Testis (tissue), 3 donors: ENCODE results near the gene SRBD1. TPM values are rescaled to one million over a fixed set of nuclear protein-coding genes. Genes with fewer than 3 reads are reported as not detected.

ENCODE experiments used
- DNase-seq: peaks from one replicate; pipeline ENCODE4 v3.0.0-alpha.2; 2019
- H3K27ac ChIP-seq, 2 donors: fragments of 200-600 bp; sonication (generic); one replicate each; pipeline ENCODE4 v1.5.1; 2019
- H3K27me3 ChIP-seq: fragments of 200-600 bp; sonication (generic); one replicate; pipeline ENCODE4 v1.5.1; 2019
- H3K36me3 ChIP-seq: fragments of 200-600 bp; sonication (generic); one replicate; pipeline ENCODE4 v1.5.1; 2017; ENCODE audit warnings: low read depth; ENCODE audit errors: missing control alignments
- H3K4me1 ChIP-seq: fragments of 200-600 bp; sonication (generic); one replicate; pipeline ENCODE4 v1.5.1; 2019
- H3K4me3 ChIP-seq, 2 donors: fragments of 200-600 bp; sonication (generic); one replicate each; pipeline ENCODE4 v1.5.1; 2017 to 2019
- H3K9me3 ChIP-seq: fragments of 200-600 bp; sonication (generic); one replicate; pipeline ENCODE4 v1.5.1; 2017
- POLR2A ChIP-seq: fragments of 450-650 bp; IDR thresholded peaks from one replicate; pipeline ENCODE4 v1.6.1; 2017; ENCODE audit warnings: antibody characterized with exemption, mild to moderate bottlenecking, moderate library complexity
- WGBS, 2 donors: methylation state at CpG; one replicate each; pipeline ENCODE4 v1.1.5; 2018; 5-methylcytosine and 5-hydroxymethylcytosine counted together
- intact Hi-C: fragments of 100-400 bp; cut with DNase I; formaldehyde crosslinking; loops from one replicate; pipeline ENCODE4 v1.15.1; 2023; ENCODE audit warnings: low total_unique reads
- polyA plus RNA-seq: library from polyadenylated mRNA; stranded (reverse); fragments of 350-450 nt; fragmentation: Illumina TruSeq; extraction: RNeasy Lipid Tissue Mini Kit (QIAGEN cat#74804); gene quantifications from one replicate; pipeline ENCODE4 v1.2.3, GENCODE V29; 2014; ENCODE audit warnings: low read depth, low replicate concordance; ENCODE audit not compliant: insufficient read depth
- total RNA-seq, 2 donors: library from RNA; depleted of rRNA; stranded (reverse); fragments of >200 nt; gene quantifications; one replicate each; pipeline ENCODE4 v1.2.3, GENCODE V29; 2016
- TF ChIP-seq, protein P1 (sequence below), 3 experiments: fragments of 450-650 bp in 2 of 3; fragments of 200-600 bp in 1 of 3; sonication (generic) in 1 of 3; IDR thresholded peaks; one replicate each; pipeline ENCODE4 v1.5.1; 2016 to 2019; ENCODE audit warnings: antibody characterized with exemption in 3 of 3, mild to moderate bottlenecking in 2 of 3, moderate library complexity in 1 of 3

The SRBD1 gene
- total and polyA plus RNA-seq, 3 donors from 2014 or later = 9.0 to 29.7 (median 27.8) TPM

DNA sequence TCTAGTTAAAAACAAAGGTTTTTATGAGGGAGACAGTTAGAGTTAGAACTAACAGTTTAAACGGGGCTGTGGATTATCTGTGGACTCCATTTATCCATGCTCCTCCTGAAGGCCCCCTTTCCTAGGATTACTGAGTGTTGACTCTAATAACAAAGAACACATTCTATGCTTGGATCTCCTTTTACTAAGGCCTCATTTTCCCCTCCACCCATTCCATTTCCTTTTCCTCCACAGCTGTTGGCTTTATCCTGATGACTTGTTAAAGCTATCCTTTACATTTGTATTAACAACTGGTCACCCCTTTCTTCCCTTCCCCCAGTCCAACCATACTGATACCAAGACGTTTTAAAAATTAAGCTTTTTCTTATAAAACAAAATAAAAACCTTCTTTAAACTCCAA, 220.6 kb downstream of the SRBD1 start:
- Histone ChIP-seq H3K4me3 (no peak overlapping the region), H3K9me3 (no peaks in the 10 kb centered on the region), H3K4me1 (no peaks in the 10 kb centered on the region), H3K36me3 (no peaks in the 10 kb centered on the region), H3K27ac (no peak overlapping the region), H3K27me3 (no peaks in the 10 kb centered on the region)
- intact Hi-C loops = no loop called here
- DNase-seq = no peak
- TF ChIP-seq, protein P1, sequence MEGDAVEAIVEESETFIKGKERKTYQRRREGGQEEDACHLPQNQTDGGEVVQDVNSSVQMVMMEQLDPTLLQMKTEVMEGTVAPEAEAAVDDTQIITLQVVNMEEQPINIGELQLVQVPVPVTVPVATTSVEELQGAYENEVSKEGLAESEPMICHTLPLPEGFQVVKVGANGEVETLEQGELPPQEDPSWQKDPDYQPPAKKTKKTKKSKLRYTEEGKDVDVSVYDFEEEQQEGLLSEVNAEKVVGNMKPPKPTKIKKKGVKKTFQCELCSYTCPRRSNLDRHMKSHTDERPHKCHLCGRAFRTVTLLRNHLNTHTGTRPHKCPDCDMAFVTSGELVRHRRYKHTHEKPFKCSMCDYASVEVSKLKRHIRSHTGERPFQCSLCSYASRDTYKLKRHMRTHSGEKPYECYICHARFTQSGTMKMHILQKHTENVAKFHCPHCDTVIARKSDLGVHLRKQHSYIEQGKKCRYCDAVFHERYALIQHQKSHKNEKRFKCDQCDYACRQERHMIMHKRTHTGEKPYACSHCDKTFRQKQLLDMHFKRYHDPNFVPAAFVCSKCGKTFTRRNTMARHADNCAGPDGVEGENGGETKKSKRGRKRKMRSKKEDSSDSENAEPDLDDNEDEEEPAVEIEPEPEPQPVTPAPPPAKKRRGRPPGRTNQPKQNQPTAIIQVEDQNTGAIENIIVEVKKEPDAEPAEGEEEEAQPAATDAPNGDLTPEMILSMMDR (IDR thresholded peaks at IDR 0.05) = no peak
- no peak for TF ChIP-seq POLR2A
- WGBS, 2 donors = 66 to 70% methylated on average over 2 of the region's 2 CpGs

DNA sequence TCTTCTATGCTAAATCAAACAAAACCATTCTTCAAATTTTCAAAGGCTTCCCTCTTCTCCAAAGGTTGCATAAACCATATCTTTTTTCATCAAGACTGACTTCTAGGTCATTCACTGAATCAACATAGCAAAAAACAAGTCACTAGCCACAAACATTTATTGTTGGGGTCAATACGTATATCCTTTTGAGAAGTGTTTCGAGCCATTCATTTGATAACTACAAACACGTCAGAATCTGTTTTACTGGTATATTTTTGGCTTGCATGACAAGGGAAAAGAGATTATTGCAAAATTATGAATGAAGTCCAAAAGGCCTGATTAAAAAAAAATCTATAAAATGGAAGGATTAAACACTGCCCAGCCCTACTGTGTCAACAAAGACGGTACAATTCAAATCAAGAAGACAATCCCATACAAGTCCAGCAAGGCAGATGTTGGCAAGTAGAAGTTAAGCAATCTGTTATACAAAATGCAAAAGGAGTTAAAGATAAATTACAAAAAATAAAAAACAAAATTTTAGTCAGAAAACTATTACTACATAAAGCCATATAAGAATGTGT, 222.4 kb downstream of the SRBD1 start:
- H3K4me1 ChIP-seq = no peaks in the 10 kb centered on the region
- H3K36me3 ChIP-seq = no peaks in the 10 kb centered on the region
- 95 to 97% methylated on average over 4 of the region's 4 CpGs for WGBS, 2 donors
- DNase-seq = no peak
- H3K9me3 ChIP-seq = no peaks in the 10 kb centered on the region
- H3K4me3 ChIP-seq = no peak overlapping the region
- TF ChIP-seq, protein P1 (IDR thresholded peaks at IDR 0.05) = no peak
- TF ChIP-seq POLR2A = no peak
- no peak overlapping the region for H3K27ac ChIP-seq
- intact Hi-C loops = no loop called here
- H3K27me3 ChIP-seq = no peaks in the 10 kb centered on the region

DNA sequence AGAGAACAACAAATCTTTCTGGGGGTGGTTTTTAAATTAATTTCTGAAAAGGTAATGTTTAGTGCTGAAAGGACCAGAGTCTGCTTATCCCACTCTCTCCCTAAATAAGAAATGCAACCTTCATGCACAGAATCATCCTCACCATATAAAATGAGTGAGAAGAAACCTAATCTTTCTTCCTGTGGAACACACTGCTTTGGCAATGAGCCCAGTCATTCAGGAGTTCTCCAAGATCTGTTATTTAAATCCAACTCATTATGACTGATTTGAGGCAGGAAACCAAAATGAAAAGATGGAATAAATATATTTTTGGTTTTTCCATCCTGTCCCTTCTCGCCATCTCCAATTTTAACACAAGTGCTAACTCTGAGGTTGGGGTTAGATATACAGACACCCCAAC, 228.3 kb downstream of the SRBD1 start:
- 76 to 78% methylated on average over 1 of the region's 1 CpG for WGBS, 2 donors
- intact Hi-C loops = no loop called here
- H3K4me1 ChIP-seq = no peaks in the 10 kb centered on the region
- H3K9me3 ChIP-seq = no peaks in the 10 kb centered on the region
- no peaks in the 10 kb centered on the region for H3K36me3 ChIP-seq
- no peak overlapping the region for H3K4me3 ChIP-seq
- no peak for DNase-seq
- no peak for TF ChIP-seq POLR2A
- TF ChIP-seq, protein P1 (IDR thresholded peaks at IDR 0.05) = no peak
- no peaks in the 10 kb centered on the region for H3K27me3 ChIP-seq
- H3K27ac ChIP-seq = no peak overlapping the region

DNA sequence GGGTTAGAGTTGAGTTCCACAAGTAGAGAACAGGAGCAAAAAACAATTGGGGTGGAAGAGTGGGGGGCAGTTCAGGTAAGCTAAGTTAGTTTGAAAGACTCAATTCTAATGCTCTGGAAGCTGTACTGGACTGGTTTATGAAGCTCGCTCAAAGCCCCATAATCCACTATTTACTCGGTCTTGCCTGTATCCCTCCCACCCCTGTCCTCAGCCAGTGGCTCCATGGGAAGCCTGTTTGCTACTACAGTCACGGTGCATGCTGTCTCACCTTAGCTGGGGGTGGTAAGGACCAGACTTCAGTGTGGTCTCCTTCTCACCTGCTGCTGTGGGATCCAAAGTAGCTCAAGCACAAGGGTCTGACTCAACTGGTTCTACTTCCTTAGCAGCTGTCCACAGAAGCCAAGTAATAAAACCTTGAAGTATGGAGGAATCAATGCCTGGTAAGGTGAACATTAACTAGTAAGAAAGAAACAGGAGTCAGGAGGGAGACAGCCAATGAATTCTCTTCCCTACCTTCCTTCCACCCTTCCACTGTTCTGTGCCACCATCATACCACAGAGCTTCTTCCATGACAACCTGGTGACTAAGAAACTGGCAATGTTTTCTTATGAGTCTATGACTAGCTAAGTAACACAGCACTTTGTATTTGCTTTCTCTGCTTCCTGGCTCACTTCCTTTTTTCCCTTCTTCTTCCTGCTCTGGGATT, 230.8 kb downstream of the SRBD1 start:
- no peaks in the 10 kb centered on the region for H3K36me3 ChIP-seq
- intact Hi-C loops = no loop called here
- DNase-seq = no peak
- no peak overlapping the region for H3K27ac ChIP-seq
- TF ChIP-seq, protein P1 (IDR thresholded peaks at IDR 0.05) = no peak
- no peak for TF ChIP-seq POLR2A
- no peaks in the 10 kb centered on the region for H3K4me1 ChIP-seq
- WGBS, 2 donors = 90 to 100% methylated on average over 3 of the region's 3 CpGs
- H3K9me3 ChIP-seq = no peaks in the 10 kb centered on the region
- H3K27me3 ChIP-seq = no peaks in the 10 kb centered on the region
- no peak overlapping the region for H3K4me3 ChIP-seq
